GM04504 (cell line): ENCODE measurements around the gene STOX2.
A peak's percentile ranks its signal among the peaks of the same experiment; 100 is the strongest.

Experiments
- DNase-seq: peaks from one replicate; pipeline ENCODE4 v3.0.0-alpha.2; 2012; ENCODE audit warnings: low read depth

Gene STOX2

GRCh38 chr4:183986971-183987946 is 82.2 kb downstream of the STOX2 start:
- peak; percentile 28 for DNase-seq

GRCh38 chr4:183987987-183988392 is 82.9 kb downstream of the STOX2 start:
- peak; percentile 40 for DNase-seq

GRCh38 chr4:183988874-183989273 is 83.8 kb downstream of the STOX2 start:
- DNase-seq, result no peak

GRCh38 chr4:183989461-183989860 is 84.4 kb downstream of the STOX2 start:
- DNase-seq, result no peak

DNA sequence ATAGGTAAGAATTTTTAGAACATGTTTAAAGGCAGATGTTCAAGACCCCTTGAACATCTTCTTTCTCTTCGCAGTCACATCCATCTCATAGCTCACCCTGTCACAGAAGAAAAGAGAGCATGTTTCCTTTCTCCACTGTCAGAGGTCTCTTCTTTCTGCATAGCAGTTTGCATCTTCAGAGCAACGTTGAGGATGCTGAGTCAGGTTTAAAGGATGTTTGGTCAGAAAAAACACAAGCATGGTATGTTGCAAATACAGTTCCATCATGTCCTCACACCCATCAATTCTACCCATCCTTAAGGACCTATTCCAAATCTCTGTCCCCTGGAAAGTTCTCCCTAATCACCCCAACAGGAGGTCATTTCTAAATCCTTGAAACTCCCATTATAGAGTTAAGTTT is 84.8 kb downstream of the STOX2 start:
- no peak for DNase-seq

DNA sequence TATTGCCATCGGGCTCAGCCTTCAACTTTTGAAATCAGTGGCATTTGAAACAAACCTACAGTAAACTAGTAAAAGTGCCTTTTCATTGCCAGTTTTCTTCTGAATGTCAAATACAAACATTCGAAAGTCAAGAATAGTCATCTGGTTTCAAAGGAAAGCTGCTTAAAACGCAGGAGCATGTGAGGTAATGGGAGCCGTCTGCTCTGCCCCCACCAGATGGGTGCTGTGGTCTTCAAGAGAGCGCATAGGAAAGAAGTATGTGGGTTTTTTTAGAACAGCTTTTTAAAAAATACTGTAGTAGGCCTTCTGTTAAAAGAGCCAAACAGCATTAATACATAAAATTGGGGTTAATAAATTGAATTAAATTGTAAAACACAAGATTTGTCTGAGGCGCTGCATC is 88.6 kb downstream of the STOX2 start:
- no peak for DNase-seq

- DNase-seq, result no peak
These were observed 90.5 kb downstream of the STOX2 start for GRCh38 chr4:183995570-183995969.

DNA sequence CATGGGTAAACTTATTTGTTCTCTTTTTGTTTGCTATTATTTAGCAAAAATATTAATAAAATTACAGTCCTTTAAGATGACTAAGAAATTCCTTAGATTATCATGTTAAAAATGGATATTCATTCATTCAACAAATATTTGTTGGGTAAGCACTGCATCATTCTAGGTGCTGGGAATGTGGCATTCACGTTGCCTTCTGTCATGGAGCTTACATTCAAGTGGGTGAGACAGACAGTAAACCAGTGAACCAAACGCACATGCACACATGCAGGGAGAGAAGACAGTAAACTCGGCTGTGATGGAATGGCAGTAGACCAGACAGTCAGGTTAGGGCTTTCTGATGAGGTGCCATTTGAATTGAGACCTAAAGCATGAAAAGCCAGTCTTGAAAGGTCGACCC is 91.8 kb downstream of the STOX2 start:
- no peak for DNase-seq

DNA sequence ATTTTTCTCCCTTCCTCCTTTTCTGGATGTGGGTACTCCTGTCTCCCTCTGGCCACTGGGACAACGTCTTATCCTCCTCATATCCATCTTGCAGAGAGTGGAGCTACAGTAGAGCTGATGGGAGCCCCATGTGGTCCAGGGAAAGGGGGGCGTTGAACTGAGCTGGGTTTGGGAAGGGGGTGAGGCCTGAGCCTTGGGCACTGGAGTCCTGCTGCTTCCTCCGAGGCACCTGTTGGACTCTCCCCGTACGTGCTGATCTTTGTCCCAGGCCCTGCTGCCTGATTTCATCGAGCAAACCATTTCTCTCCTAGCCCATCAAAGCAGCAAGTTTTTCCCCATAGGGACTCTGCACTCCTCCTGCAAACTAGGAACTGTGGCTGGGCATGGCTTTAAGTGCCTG is 94.3 kb downstream of the STOX2 start:
- no peak for DNase-seq

GRCh38 chr4:184000457-184001396 is 95.6 kb downstream of the STOX2 start:
- DNase-seq, result no peak

- DNase-seq, result no peak
These were observed 98.3 kb downstream of the STOX2 start for GRCh38 chr4:184003433-184003832.

GRCh38 chr4:184007891-184008290 is 102.8 kb downstream of the STOX2 start:
- no peak for DNase-seq

- no peak for DNase-seq
These were observed 105.6 kb downstream of the STOX2 start for GRCh38 chr4:184010696-184011095.

GRCh38 chr4:184011826-184012380 is 106.8 kb downstream of the STOX2 start:
- DNase-seq, result no peak

- no peak for DNase-seq
These were observed 107.8 kb downstream of the STOX2 start for GRCh38 chr4:184012937-184013336.

GRCh38 chr4:184014301-184014700 is 109.2 kb downstream of the STOX2 start:
- no peak for DNase-seq

- no peak for DNase-seq
These were observed 111.9 kb downstream of the STOX2 start for GRCh38 chr4:184016759-184017668.

DNA sequence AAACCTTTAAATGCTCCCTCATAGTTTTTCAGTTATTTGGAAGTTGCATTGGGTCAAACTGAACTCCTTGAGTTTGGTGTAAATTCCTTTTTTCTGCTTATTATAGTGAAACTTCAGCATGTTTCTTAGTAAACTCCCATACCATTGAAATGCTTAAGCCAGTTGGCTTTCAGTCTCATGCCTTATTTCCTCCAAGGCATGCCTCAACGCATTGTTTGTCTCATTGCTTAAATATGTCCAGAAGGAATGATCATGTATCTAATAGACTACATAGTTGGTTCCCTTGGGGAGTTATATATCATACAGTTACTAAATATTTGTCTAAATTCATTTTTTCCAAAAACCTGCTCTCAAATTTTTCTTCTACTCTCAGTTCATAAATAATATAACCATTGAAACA is 114.0 kb downstream of the STOX2 start:
- DNase-seq, result no peak

GRCh38 chr4:184019667-184020623 is 114.8 kb downstream of the STOX2 start:
- DNase-seq, result no peak

DNA sequence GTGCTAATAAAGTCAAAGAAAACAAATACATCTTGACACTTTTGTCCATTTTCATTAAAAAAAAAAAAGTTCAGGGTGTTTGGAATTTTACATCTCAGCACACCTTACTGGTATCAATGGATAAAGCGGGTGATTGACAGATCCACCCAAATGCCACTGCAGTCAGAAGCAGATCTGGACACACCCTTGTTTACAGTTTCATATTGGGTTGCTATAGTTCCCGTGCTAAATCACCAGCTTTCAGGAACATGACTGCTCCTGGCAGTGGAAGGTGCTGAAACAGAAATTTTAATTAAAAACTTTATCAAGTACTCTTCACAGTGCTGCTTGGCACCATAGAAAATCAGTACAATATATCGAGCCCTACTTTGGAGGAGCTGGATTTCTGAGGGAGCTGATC is 116.3 kb downstream of the STOX2 start:
- no peak for DNase-seq
